ENCODE measurements around the gene GPX4.
"Not testable (repeated sequence)": the region's sequence is repeated elsewhere in the genome, so short reads cannot be mapped to it uniquely, and the experiment has no call there.

Gene GPX4

GRCh38 chr19:1113986-1114483, 10.2 kb downstream of the GPX4 start:
- H3K4me3 ChIP-seq (ENCODE audit: low read depth, low read length): no peak overlapping the region
- no peak overlapping the region for H3K27ac ChIP-seq
- in situ Hi-C loops (cut with HindIII; ENCODE audit: low pct_ligation_motif_present, low sequenced_read_pairs): loop anchor here (25.0 kb wide), 1 partner anchor 123 kb away; the partner anchor contains the start of genes ATP5F1D, CBARP and MIDN

DNA sequence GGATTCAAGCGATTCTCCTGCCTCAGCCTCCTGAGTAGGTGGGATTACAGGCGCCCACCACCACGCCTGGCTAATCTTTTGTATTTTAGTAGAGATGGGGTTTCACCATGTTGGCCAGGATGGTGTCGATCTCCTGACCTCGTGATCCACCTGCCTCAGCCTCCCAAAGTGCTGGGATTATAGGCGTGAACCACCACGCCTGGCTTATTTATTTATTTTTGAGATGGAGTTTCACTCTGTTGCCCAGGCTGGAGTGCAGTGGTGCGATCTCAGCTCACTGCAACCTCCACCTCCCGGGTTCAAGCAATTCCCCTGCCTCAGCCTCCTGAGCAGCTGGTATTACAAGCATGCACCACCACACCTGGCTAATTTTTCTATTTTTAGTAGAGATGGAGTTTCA, 10.9 kb downstream of the GPX4 start:
- not testable (repeated sequence) for H3K4me3 ChIP-seq (ENCODE audit: low read depth, low read length); H3K27ac ChIP-seq; DNase-seq; H3K27me3 ChIP-seq (replicated peaks)
- in situ Hi-C loops (cut with HindIII; ENCODE audit: low pct_ligation_motif_present, low sequenced_read_pairs): loop anchor here (25.0 kb wide), 1 partner anchor 123 kb away; the partner anchor contains the start of genes ATP5F1D, CBARP and MIDN
- H3K36me3 ChIP-seq (replicated peaks): peaks cover 76% of the 10 kb centered on the region

More at GRCh38 chr19:1113986-1114483, 10.2 kb downstream of the GPX4 start:
- no peak for TF ChIP-seq CTCF (IDR thresholded peaks at IDR 0.05; ENCODE audit: low read depth, low read length, missing control alignments)
- no peak for DNase-seq
- no peaks in the 10 kb centered on the region for H3K27me3 ChIP-seq (replicated peaks)
- H3K36me3 ChIP-seq (replicated peaks): peaks cover 75% of the 10 kb centered on the region

DNA sequence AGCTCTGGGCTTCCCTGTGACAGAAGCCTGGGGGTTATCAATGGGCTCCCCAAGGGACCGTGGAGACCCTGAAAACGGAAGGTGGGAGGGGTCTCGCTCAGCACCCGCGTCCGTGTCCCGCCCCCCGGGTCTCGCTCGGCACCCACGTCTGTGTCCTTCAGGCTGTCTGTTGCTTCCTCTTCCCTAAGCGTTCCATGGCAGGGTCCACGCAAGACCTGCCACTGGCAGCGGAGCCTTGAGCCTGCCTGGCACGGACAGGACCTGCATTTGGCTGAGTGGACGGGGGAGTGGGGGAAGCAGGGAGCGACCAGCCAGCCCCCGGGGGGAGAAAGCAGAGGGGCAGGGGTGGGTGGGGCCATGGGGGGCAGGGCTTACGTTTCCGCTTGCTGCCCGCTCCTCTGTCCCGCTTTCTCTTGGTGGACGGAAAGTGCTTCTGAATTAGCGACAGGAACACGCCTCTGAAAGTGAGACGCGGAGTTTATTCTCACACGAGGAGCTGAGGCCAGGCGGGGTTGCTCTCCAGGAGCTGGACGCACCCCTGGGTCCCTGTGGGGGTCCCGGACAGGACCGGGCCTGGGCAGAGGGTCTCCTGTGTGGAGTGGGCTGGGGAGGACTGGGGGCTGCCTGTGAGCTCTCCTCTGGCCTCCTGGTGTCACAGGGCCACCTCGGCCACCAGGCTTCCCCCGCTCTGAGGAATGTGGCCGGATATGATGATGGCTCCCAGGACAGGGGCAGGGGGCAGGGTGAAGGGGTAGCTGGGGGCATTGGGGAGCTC, 12.0 kb downstream of the GPX4 start:
- no peak for TF ChIP-seq CTCF (IDR thresholded peaks at IDR 0.05; ENCODE audit: low read depth, low read length, missing control alignments)
- Histone ChIP-seq H3K4me3 (ENCODE audit: low read depth, low read length) (no peak overlapping the region), H3K36me3 (replicated peaks) (peaks cover 81% of the 10 kb centered on the region), H3K27ac (no peak overlapping the region), H3K27me3 (replicated peaks) (no peaks in the 10 kb centered on the region)
- in situ Hi-C loops (cut with HindIII; ENCODE audit: low pct_ligation_motif_present, low sequenced_read_pairs): loop anchor here (25.0 kb wide), 1 partner anchor 121 kb away; the partner anchor contains the start of genes ATP5F1D, CBARP and MIDN
- DNase-seq: no peak

- in situ Hi-C loops (cut with HindIII; ENCODE audit: low pct_ligation_motif_present, low sequenced_read_pairs): loop anchor here (25.0 kb wide), 1 partner anchor 120 kb away; the partner anchor contains the start of genes ATP5F1D, CBARP and MIDN
Observed at GRCh38 chr19:1116726-1117581, 13.2 kb downstream of the GPX4 start.

GRCh38 chr19:1117654-1118053, 13.9 kb downstream of the GPX4 start:
- no peaks in the 10 kb centered on the region for H3K27me3 ChIP-seq (replicated peaks)
- no peak for DNase-seq
- no peak overlapping the region for H3K4me3 ChIP-seq (ENCODE audit: low read depth, low read length)
- H3K27ac ChIP-seq: no peak overlapping the region
- TF ChIP-seq CTCF (IDR thresholded peaks at IDR 0.05; ENCODE audit: low read depth, low read length, missing control alignments): no peak
- in situ Hi-C loops (cut with HindIII; ENCODE audit: low pct_ligation_motif_present, low sequenced_read_pairs): loop anchor here (25.0 kb wide), 1 partner anchor 120 kb away; the partner anchor contains the start of genes ATP5F1D, CBARP and MIDN
- peaks cover 85% of the 10 kb centered on the region for H3K36me3 ChIP-seq (replicated peaks)

More at GRCh38 chr19:1116726-1117581, 13.2 kb downstream of the GPX4 start:
- no peak for DNase-seq
- no peak overlapping the region for H3K4me3 ChIP-seq (ENCODE audit: low read depth, low read length)
- H3K27ac ChIP-seq: no peak overlapping the region
- peaks cover 85% of the 10 kb centered on the region for H3K36me3 ChIP-seq (replicated peaks)
- no peak for TF ChIP-seq CTCF (IDR thresholded peaks at IDR 0.05; ENCODE audit: low read depth, low read length, missing control alignments)
- H3K27me3 ChIP-seq (replicated peaks): no peaks in the 10 kb centered on the region

Data from brain microvascular endothelial cell (primary cell).